ENCODE measurements around the gene SEC24C. TPM values are rescaled to one million over a fixed set of nuclear protein-coding genes. Genes with fewer than 3 reads are reported as not detected.
"Not testable (repeated sequence)": the region's sequence is repeated elsewhere in the genome, so short reads cannot be mapped to it uniquely, and the experiment has no call there.

SEC24C gene
- total RNA-seq, 6 experiments from 2014 or later: 90.8 to 108 (median 97.7) TPM

- not testable (repeated sequence) for H3K9me3 Mint-ChIP-seq; H3K4me1 Mint-ChIP-seq (ENCODE audit: low read depth); H3K27ac Mint-ChIP-seq; DNase-seq; H3K27me3 Mint-ChIP-seq (ENCODE audit: insufficient read depth); H3K4me3 Mint-ChIP-seq
- peaks cover 11% of the 10 kb centered on the region; the same call in 1 of the 2 replicates for H3K36me3 Mint-ChIP-seq (ENCODE audit: low read depth)
Measured at GRCh38 chr10:73714483-73714882, 29.7 kb upstream of the SEC24C start.

- not testable (repeated sequence) for H3K4me3 Mint-ChIP-seq; H3K9me3 Mint-ChIP-seq; H3K4me1 Mint-ChIP-seq (ENCODE audit: low read depth); H3K27me3 Mint-ChIP-seq (ENCODE audit: insufficient read depth); H3K27ac Mint-ChIP-seq; DNase-seq
- peaks cover 18% of the 10 kb centered on the region for H3K36me3 Mint-ChIP-seq (ENCODE audit: low read depth)
Measured at GRCh38 chr10:73715179-73716156, 28.7 kb upstream of the SEC24C start.

GRCh38 chr10:73716251-73716650, 27.9 kb upstream of the SEC24C start:
- Mint-ChIP-seq H3K4me1 (ENCODE audit: low read depth) (peaks cover 8% of the 10 kb centered on the region), H3K36me3 (ENCODE audit: low read depth) (peaks cover 22% of the 10 kb centered on the region), H3K27me3 (ENCODE audit: insufficient read depth) (no peaks in the 10 kb centered on the region), H3K4me3 (no peak overlapping the region), H3K9me3 (no peaks in the 10 kb centered on the region), H3K27ac (no peak overlapping the region)
- no peak for DNase-seq
- TF ChIP-seq CTCF (IDR thresholded peaks at IDR 0.05): no peak

DNA sequence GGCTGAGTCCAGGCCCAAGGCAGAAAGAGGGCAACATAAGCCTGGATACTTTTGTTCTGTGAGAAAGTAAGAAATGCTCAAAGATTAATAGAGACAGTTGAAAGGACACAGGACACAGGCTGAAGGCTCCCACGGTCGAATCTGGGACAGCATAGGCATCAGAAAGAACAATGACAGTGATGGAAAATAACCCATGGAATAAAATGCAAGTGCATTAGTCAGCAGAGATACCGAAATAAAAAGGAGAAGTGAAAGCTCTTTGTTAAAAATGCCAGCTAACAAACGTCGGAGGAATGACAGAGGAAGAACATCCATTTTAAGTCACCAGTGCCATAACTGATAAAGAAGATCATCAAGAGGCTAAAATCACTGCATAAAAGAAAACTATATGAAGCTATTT, 26.6 kb upstream of the SEC24C start:
- Mint-ChIP-seq H3K4me1 (ENCODE audit: low read depth) (peaks cover 8% of the 10 kb centered on the region), H3K4me3 (no peak overlapping the region), H3K27ac (no peak overlapping the region), H3K9me3 (no peaks in the 10 kb centered on the region), H3K27me3 (ENCODE audit: insufficient read depth) (no peaks in the 10 kb centered on the region), H3K36me3 (ENCODE audit: low read depth) (peaks cover 22% of the 10 kb centered on the region)
- no peak for TF ChIP-seq CTCF (IDR thresholded peaks at IDR 0.05)
- no peak for DNase-seq

GRCh38 chr10:73720561-73720960, 23.6 kb upstream of the SEC24C start:
- H3K4me3 Mint-ChIP-seq; H3K27ac Mint-ChIP-seq; DNase-seq; H3K9me3 Mint-ChIP-seq; H3K27me3 Mint-ChIP-seq (ENCODE audit: insufficient read depth); H3K4me1 Mint-ChIP-seq (ENCODE audit: low read depth): not testable (repeated sequence)
- H3K36me3 Mint-ChIP-seq (ENCODE audit: low read depth): peaks cover 22% of the 10 kb centered on the region

DNA sequence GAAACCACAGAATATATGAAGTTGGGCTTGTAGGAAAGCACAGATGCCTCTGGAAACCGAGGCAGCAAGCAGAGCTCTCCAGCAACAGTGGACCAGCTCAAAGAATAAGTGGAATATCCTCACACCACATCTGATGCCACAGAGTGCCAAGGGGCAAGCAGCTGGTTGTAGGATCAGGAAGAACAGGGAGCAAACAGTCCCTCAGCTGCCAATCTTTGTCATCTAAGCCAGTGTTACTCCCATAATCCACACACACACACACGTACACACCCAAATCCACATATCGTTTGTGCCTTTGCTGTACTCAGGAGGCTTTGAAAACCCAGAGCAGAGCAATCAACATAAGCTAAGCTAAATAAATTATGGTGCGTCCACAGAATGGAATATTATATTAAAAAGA, 20.7 kb upstream of the SEC24C start:
- Mint-ChIP-seq H3K4me3 (no peak overlapping the region), H3K36me3 (ENCODE audit: low read depth) (peaks cover 26% of the 10 kb centered on the region), H3K4me1 (ENCODE audit: low read depth) (peaks cover 8% of the 10 kb centered on the region), H3K27ac (no peak overlapping the region), H3K9me3 (no peaks in the 10 kb centered on the region), H3K27me3 (ENCODE audit: insufficient read depth) (no peaks in the 10 kb centered on the region; the same call in 1 of the 2 replicates)
- no peak for TF ChIP-seq CTCF (IDR thresholded peaks at IDR 0.05)
- no peak for DNase-seq

- DNase-seq: peak; percentile 67
- not testable (repeated sequence) for H3K4me1 Mint-ChIP-seq (ENCODE audit: low read depth); H3K27me3 Mint-ChIP-seq (ENCODE audit: insufficient read depth); H3K9me3 Mint-ChIP-seq; H3K36me3 Mint-ChIP-seq (ENCODE audit: low read depth)
- H3K27ac Mint-ChIP-seq: peak overlapping the region; percentile 98
- peak overlapping the region; percentile 99 for H3K4me3 Mint-ChIP-seq
Measured at GRCh38 chr10:73729781-73730152, 14.4 kb upstream of the SEC24C start.
